PFSK-1 (cell line): Measurements from ENCODE around the gene MTIF3.

Experiments
- FOXP2 ChIP-seq: optimal IDR thresholded peaks from 2 replicates; pipeline ENCODE3; 2011; ENCODE audit warnings: borderline replicate concordance, control low read depth, inconsistent platforms; ENCODE audit not compliant: insufficient read depth; ENCODE audit errors: extremely low read length, extremely low read depth
- POLR2AphosphoS5 ChIP-seq: IDR thresholded peaks from 2 replicates; pipeline ENCODE4 v1.6.1; 2012; ENCODE audit warnings: low read depth, mild to moderate bottlenecking, control low read depth, low read length, moderate library complexity
- SIN3A ChIP-seq: IDR thresholded peaks from 2 replicates; pipeline ENCODE4 v1.6.1; 2012; ENCODE audit warnings: mild to moderate bottlenecking, low read length, moderate library complexity, borderline replicate concordance; ENCODE audit not compliant: insufficient read depth
- TAF1 ChIP-seq: IDR thresholded peaks from 2 replicates; pipeline ENCODE4 v1.6.1; 2012; ENCODE audit warnings: low read length, control low read depth, borderline replicate concordance; ENCODE audit not compliant: insufficient read depth
- TF ChIP-seq, protein P1 (sequence below), 2 experiments: IDR thresholded peaks; 2 replicates each; pipeline versions ENCODE4 v1.6.1 to v1.8.0; 2011 to 2012; ENCODE audit warnings: low read depth in 2 of 2, low read length in 2 of 2, control low read depth in 1 of 2, inconsistent platforms in 1 of 2, mild to moderate bottlenecking in 1 of 2, moderate library complexity in 1 of 2; ENCODE audit not compliant: insufficient read depth in 1 of 2

The MTIF3 gene

GRCh38 chr13:27448308-27448707, 2.1 kb downstream of the MTIF3 start:
- TF ChIP-seq, protein P1, sequence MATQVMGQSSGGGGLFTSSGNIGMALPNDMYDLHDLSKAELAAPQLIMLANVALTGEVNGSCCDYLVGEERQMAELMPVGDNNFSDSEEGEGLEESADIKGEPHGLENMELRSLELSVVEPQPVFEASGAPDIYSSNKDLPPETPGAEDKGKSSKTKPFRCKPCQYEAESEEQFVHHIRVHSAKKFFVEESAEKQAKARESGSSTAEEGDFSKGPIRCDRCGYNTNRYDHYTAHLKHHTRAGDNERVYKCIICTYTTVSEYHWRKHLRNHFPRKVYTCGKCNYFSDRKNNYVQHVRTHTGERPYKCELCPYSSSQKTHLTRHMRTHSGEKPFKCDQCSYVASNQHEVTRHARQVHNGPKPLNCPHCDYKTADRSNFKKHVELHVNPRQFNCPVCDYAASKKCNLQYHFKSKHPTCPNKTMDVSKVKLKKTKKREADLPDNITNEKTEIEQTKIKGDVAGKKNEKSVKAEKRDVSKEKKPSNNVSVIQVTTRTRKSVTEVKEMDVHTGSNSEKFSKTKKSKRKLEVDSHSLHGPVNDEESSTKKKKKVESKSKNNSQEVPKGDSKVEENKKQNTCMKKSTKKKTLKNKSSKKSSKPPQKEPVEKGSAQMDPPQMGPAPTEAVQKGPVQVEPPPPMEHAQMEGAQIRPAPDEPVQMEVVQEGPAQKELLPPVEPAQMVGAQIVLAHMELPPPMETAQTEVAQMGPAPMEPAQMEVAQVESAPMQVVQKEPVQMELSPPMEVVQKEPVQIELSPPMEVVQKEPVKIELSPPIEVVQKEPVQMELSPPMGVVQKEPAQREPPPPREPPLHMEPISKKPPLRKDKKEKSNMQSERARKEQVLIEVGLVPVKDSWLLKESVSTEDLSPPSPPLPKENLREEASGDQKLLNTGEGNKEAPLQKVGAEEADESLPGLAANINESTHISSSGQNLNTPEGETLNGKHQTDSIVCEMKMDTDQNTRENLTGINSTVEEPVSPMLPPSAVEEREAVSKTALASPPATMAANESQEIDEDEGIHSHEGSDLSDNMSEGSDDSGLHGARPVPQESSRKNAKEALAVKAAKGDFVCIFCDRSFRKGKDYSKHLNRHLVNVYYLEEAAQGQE (IDR thresholded peaks at IDR 0.05; ENCODE audit: insufficient read depth in 1 of 2, low read depth in 2 of 2, low read length in 2 of 2): no peak
- TF ChIP-seq POLR2AphosphoS5: no peak
- TF ChIP-seq SIN3A: no peak
- TF ChIP-seq TAF1: no peak
- TF ChIP-seq FOXP2: no peak

- TF ChIP-seq, protein P1 (IDR thresholded peaks at IDR 0.05; ENCODE audit: insufficient read depth in 1 of 2, low read depth in 2 of 2, low read length in 2 of 2): no peak
- no peak for TF ChIP-seq FOXP2
- no peak for TF ChIP-seq TAF1
- no peak for TF ChIP-seq SIN3A
- TF ChIP-seq POLR2AphosphoS5: no peak
Measured at GRCh38 chr13:27446986-27447583, 3.3 kb downstream of the MTIF3 start.

DNA sequence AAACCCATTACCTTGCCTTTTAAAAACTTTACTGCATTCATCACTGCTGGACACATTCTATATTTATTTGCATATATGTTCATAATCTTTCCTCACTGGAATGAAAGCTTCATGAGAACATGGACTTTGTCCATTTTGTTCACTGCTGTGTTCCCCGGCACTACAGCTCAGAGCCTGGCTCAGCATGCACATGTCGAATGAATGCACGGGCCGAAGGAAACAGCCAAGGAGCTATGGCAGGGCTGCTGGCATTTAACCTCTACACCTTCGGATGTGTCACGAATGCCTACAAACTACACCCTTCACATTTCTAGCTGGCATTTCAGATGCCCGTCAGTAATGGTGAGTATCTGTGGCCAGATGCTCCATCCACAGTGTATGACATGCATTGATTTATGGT, 7.6 kb downstream of the MTIF3 start:
- TF ChIP-seq POLR2AphosphoS5 (no peak), FOXP2 (no peak), SIN3A (no peak), TAF1 (no peak)
- TF ChIP-seq, protein P1 (IDR thresholded peaks at IDR 0.05; ENCODE audit: insufficient read depth in 1 of 2, low read depth in 2 of 2, low read length in 2 of 2): no peak

GRCh38 chr13:27442071-27442647, 8.2 kb downstream of the MTIF3 start:
- TF ChIP-seq SIN3A (no peak), TAF1 (no peak), POLR2AphosphoS5 (no peak), FOXP2 (no peak)
- TF ChIP-seq, protein P1 (IDR thresholded peaks at IDR 0.05; ENCODE audit: insufficient read depth in 1 of 2, low read depth in 2 of 2, low read length in 2 of 2): no peak
